GM21528 (cell line): ENCODE measurements around the gene ASXL1.
"Not testable (repeated sequence)": the region's sequence is repeated elsewhere in the genome, so short reads cannot be mapped to it uniquely, and the experiment has no call there.

Experiments
- ATAC-seq: cut with Tn5 transposase; IDR thresholded peaks from one replicate; pipeline ENCODE4 v1.9.1; 2021; ENCODE audit warnings: mild to moderate bottlenecking, moderate library complexity; ENCODE audit not compliant: unreplicated experiment, low FRiP score

Gene ASXL1

DNA sequence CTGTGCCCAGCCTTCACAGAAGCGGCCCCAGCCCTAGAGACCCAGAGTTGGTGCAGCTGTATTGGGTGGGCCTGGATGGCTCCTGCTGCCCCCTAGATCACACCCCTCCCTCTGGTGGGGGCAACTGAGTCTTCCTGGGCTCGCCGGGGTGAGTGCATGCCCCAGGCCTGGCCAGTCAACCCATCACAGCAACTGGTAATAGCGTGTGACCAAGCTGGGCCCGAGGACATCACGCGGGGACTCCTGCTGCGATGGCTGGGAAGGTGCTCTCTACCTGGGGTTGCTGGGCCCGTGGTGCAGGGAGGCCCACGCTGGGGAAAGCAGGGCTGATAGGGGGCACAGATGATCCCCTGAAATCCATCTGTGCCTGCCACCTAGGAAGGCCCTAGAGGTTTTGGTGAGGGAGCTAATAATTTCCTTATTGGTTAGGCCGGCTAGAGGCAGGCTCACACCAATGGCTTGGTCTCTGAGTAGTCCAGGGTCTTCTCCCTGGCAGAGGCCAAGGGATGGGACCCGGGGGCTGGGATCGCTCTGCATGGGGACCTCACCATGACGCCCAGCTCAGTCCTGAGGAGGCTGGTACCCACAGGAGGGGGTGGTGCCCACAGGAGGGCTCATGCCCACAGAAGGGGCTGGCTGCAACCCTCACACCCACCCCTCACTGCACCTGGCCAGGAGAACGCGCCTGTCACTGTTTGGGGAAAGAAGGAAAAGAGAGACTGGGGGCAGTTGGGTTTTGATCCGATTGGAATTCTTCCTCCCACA is 103.9 kb downstream of the ASXL1 start:
- no peak for ATAC-seq

DNA sequence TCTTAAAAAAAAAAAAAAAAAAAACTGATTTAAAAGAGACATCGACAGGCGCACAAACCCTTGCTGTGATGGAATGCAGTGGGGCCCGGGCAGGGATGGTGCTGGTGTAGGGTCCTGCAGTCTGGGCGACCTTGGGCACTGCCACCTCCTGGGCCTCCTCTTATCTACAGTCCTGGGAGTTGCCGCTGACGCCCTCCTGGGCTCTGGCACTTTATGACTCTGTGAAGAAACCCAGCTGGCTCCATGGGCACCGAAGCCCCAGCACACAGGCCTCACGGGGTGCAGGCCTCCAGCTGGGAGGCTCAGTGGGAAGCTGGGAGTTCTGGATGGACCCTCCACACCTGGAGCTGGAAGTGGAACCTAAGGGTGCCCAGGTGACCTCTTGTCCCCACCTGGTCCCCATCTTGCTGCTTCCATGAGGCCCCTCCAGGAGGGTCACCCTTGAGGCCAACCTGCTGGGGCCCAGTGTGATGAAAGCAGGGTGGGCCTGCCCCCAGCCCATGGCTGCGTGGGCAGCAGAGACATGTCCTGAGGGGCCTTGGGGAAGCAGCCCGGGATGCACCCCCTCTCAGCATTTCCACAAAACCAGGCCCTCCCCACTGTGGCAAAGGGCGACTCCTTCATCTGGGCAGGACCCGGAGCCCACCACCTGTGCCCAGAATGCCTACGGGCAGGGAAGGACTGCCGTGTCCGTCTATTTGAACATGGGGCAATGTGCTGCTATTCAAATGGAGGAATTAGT is 104.9 kb downstream of the ASXL1 start:
- no peak for ATAC-seq

DNA sequence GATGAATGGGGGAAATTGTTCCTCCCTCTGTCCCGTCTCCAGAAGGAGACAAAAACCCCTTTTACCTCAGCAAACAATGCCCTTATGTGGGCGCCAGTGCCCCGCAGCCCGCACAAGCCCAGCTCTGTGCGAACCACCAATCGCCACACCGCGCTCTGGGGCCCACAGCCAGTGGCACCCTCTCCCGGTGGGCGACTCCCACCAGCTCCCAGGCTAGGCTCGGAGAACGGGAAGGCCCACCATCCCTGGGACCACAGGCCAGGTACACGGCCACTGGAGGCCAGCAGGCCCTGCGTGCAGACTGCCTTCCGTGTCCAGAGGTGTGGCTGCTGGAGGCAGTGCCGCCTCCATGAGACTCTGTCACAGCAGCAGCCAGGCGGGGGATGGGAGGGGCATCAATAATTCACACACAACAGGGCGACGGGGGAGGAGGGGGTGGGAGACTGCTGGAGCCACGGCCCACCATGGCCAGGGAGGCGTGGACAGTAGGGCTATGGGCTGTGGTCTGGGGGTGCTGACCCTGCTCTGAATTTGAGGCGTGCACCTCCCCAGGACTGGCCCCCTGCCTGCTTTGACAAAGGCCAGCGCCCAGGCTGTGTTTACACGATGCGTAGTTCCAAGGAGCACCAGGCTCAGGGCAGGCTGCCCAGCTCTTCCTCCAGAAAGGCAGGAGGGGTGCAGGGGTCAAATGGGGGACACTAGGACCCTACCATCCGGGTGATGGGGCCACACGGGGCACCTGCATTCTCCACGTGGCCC is 105.7 kb downstream of the ASXL1 start:
- ATAC-seq, result no peak

DNA sequence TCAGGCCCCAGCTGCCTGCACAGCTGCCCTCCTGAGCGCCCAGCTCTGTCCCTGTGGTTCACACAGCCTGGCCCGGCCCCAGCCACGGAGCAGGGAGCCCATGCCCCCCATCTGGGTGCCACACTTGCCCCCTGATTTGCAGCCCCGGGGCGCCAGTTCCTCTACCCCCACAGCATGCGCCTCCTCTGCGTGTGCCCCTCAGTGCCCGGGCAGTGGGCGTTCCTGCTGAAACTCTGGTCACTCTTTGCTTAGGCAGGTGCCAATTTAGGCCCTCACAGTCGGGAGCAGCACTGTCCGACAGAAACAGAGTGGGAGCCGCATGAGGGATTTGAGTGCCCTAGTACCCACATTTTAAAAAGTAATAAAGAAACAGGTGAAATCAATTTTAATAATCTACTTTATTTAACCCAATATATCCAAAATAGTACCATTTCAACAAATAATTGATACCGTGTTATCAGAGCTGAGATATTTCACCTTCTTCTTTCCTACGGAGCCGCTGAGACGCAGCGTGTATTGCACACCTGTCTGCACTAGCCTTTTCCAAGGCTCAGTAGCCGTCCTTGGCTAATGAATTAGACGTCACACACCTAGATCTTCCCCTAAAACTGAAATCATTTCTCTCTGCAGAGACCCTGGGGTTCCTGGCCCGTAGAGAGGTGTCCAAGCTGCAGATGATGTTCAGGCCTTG is 106.4 kb downstream of the ASXL1 start:
- no peak for ATAC-seq

DNA sequence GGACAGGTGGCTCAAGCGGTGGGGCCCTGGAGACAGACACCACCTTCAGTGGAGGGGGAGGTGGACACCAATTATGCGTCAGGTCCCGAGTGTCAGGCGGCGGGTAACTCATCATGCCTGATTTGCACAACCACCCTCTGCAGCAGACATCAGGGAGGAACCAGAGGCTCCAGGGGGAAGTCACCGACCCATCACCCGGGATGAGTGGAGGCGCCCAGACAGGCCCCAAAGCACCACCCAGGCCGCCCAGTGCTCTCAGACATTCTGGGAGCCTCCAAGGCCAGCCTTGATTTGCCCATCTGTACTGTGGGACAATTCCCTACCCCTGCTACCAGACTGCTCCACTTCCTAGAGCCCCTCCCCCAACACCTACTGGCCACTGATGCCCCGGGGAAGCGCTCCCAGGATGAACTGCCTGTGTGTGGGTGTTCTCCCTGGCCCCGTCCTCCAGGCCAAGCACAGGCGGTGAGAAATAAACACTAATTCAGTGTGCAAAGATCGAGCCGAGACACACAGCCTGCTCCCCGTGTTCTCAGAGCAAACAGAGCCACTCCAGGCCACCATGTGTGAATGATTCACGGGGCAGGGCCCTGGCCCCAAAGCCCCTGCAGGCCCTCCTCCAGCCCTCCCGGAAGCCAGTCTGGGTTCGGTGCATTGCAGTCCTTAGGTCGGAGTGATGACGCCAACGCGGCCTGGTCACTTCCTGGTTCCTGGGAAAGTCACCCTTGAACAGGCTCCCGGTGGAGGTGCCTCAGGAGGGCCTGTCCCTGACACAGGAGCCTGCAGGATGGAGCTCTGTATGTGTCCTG is 107.2 kb downstream of the ASXL1 start:
- ATAC-seq, result no peak

DNA sequence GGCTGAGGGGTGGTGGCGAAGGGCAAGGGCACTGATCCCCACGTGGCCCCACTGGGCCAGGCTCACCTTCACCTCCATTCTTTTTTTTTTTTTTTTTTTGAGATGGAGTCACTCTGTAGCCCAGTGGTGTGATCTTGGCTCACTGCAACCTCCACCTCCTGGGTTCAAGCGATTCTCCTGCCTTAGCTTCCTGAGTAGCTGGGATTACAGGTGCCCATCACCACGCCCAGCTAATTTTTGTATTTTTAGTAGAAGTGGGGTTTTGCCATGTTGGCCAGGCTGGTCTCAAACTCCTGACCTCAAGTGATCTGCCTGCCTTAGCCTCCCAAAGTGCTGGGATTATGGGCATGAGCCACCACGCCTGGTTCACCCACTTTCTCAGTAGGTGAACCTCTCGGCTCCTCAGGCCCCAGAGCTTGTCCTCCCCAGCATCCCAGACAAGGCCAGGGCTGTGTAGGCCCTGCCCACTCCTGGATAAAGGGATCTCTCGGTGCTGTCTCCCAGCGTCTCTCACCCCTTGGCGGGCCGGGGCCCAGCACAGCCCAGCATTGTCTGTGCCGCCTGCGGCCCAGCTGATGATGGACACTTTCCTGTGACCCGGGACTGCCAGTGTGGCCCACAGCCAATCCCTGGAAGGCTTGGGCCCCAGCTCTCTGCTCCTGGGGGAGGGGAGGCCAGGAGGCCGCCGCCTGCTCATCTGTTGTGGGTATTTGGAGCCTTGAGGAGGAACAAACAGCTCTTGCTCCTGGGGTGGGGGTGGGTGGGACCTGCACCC is 108.0 kb downstream of the ASXL1 start:
- ATAC-seq, result not testable (repeated sequence)

DNA sequence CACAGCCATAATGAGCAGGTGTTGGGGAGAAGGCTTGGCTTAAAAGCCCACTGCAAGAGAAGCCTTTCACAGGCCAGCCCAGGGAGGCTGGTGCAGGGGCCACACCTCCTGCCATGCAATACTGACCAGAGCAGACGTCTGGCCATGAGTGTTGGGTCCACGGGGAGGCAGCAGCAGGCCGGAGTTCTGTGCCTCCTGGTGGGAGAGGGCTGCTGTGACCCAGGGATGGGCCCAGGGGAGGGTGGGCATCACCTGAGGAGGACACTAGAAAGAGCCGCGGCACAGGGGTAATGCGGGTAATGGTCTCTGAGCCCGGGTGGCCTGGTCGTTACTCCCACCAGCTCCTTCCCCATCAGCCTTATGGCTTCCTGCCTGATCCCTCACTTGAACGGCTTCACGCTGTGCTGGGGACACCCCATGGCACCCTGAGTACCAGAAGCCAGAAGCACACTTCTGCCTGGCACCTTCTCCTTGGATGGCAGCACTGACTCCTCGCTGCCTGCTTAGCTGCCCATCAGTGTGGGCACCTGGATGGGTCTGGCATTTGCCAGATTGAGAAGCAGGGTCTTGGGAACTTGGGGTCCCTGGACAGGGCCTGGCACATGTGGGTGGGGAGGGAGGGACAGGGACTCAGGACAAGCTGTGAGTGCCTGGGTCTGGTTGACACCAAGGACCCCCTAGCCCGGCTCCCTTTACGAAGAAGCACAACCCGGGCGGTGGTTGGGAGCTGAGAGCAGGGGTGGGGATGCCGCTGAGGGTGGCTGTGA is 108.8 kb downstream of the ASXL1 start:
- ATAC-seq, result no peak

DNA sequence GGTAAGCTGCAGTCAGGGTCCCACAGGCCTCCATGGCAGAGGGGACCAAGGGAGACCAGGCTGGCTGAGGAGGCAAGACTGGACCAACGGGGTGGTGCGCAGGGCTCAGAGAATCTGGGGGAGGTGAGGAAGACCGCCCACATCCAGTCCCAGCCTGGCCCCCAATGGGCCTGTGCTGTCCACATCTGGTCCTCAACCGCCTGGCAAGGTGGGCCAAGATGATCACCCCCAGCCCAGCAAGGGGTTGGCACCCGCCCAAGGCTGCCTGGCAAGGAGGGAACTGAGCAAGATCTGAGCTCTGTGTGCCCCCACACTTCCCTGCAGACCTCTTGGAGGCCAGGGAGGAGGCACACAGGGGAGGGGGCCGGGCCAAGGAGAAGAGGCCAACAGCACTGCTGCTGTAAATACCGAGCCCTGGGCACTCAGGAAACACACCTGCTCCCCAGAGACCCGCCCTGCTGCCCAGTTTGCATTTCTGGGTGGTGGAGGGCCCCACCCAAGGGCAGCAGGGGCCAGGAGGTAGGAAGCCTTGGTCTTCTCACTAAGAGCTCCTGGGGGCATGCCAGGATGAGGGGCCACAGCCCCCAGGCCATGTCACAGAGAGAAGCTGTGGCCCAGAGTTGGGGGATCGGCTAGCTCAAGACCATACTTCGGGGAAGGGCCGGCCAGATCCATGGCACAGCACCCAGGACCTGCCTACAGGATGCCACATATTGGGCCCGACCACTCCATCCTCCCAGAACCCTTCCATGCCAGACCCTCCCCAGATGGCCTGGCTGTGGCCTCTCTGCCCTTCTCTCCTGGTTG is 109.6 kb downstream of the ASXL1 start:
- no peak for ATAC-seq

DNA sequence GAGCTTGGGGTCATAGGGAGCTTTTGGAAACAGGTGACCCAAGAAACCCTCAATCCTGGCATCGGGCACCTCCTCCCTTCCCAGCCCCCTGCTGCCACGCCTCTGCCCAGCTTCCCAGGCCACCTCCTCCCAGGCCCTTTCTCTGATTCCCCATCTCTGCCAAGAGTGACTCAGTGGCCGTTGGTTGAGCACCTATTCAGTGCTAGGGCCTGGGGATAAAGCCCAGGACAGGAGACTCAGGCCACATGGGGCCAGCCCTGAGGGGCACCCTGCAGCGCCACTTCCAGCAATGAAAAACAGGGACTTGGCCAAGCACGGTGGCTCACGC is 110.1 kb downstream of the ASXL1 start:
- ATAC-seq, result no peak

DNA sequence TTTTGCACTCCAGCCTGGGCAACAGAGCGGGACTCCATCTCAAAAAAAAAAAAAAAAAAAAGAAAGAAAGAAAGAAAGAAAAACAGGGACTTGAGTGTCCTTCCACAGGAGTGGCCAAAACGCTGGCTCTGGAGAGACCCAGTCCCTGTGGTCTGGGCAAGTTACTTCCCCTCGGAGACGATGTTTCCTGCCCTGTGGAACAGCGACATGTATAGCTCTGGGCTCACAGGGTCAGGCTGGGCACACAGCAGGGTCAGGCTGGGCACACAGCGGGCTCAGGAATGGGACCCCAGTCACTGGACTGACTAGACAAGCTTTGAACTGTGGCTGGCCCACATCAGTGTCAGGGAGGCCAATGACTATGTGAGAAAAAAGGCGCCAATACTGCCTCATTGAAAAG is 110.7 kb downstream of the ASXL1 start:
- no peak for ATAC-seq

DNA sequence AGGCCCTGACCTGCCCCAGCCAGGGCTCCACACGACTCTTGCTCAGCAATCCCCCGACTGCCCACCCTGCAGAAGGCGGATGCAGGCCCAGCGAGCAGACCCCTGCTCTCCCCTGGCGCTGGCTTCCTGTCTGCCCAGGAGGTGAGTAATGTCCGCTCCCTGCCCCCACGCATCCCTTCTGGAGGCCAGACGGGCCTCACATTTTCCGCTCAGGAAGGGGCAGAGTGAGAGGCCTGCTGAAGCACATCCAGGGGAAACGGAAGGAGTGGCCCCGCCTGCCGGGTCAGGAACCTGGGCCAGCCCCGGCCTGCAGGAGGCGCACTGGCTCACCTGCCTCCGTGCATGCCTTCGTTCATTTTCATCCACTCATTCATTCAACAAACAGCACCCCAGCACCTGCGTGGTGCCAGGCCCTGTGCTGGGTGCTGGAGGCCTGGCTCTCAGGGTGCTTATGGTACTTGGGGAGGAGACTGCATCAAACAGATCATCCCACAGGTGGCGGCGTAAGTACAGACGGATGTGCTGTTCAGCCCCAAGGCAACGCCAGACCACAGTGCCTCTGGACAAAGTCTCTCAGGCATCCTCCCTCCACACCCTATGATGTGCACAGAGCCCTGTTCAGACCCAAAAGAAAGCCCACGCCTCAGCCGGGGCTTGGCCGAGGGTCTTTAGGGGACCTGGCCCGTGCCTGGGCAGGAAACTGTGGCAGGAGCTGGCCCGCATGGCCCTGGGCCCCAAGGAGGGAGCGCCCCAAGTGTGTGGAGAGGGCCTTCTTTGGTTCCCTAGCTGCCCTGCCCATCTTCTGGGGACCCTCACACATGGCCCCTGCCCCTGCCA is 112.1 kb downstream of the ASXL1 start:
- ATAC-seq, result no peak

DNA sequence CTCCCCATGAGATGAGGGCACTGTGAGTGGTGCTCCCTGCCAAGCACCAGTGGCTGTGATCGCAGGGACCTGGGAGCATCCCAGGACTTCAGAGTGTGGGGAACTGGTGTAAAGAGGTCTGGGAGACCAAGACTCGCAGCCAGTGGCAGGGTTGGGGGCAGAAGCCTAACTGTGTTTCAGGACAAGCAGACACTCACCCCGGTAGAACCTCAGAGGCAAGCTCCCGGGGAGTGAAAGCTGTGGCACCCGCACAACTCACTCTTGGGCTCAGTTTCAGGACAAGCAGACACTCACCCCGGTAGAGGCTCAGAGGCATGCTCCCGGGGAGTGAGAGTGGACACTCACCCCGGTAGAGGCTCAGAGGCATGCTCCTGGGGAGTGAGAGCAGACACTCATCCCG is 112.8 kb downstream of the ASXL1 start:
- no peak for ATAC-seq

DNA sequence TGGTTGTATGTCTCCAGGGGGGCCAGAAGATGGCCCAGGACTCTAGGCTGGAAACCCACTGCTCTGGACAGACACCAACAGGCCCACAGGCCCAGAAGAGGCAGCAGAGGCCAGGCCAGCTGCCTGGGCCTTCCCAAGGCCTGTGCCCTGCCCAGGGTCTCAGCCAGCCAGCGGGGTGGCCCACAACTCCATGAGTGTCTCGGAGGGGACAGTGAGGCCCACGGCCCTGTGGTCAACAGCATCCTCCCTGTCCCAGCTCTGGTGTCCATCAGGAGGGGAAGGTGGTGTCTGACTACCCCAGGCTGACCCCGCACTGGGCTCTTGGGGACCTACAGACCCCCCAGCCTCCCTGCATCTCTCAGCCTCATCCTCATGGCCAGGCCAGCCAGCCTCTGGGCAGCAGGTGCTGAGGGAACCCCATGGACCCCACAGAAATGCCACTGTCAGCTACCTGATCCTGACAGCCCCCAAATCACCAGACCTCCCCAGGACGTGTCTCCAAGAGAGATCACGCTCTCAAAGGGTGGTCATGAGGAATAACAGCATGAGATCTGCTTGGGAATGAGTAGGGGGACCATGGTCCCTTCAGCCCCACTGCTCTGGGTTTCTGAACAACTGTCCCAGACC is 114.6 kb downstream of the ASXL1 start:
- ATAC-seq, result no peak

DNA sequence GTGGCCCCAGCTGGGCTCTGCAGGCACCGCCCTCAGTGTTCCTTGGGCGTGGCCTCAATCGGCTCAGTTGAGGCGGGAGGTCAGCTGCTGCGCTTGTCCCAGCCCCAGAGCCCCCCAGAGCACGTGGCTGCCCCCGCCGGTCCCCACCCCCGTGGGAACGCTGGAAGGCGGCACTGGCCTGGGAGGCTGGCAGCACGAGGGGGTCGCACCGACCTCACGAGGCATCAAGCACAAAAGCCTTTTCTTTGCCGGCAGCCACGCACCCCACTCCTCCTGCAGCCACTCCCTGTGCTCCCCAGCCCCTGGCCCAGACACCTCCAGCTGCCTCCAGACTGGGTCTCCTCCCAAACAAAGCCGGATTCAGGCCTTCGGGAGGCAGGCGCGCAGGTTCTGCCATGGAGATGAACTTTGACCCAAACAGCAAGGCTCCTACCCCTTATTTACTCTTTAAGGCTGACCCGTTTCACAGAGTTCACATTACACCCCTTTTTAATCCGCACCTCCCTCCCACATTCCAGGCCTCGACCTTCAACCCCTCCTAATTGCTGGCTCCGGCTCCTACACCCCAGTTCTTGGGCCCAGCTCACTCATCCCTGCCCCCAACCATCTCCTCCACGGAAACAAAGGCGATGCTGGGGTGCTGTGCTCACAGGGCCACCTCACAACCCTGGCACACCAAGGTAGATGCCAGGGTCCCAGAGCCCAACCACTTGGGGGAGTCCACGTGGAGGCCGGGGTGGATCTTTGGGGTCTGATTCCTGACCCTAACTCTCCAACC is 115.3 kb downstream of the ASXL1 start:
- ATAC-seq, result no peak

DNA sequence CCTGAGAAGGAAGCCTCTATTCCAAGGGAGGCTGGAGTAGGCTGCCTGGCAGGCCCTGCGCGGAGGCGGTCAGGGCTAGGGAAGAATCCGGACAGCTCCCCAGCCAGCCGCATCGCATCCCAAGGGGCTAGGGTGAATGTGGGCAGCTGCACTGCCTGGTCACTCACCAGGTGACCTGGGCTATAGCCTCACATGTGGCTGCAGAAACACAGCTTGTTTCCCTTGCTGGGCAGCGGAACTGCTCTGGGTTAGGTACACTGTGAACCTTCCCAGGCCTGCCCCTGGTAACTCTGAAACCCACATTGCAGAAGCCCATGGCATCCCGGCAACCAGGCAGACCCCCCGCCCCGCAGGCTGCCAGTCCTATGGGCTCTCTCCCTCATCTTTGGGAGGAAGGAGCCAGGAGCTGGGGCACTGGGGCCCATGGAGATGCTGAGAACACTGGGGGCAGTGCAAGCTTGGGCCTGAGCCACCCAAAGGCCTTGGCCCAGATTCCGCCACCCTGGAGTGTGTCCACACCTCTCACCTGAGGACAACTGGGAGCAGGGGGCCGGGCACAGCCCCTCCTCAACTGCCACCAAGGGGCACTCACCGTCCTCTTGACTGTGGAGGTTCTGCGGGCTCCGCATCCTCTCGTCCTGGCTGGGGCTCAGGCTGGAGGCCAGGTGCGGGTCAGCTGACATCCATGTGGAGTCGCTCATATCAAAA is 116.0 kb downstream of the ASXL1 start:
- no peak for ATAC-seq
